Endothelial cell of umbilical vein (primary cell): ENCODE results near the gene TMEM255A. TPM values are rescaled to one million over a fixed set of nuclear protein-coding genes. Genes with fewer than 3 reads are reported as not detected.

Experiments used
- BruUV-seq: library from RNA; stranded (reverse); fragments of 400-500 nt; replicated peaks from 2 replicates; lab custom pipeline; 2021; lab: Mats Ljungman, UMichigan
- CTCF ChIA-PET: fragments of 300-600, 350-600 bp; sonication (Branson Sonifier 250); formaldehyde crosslinking; loops from one replicate; lab custom pipeline; 2021; ENCODE audit warnings: antibody characterized with exemption, inconsistent platforms; lab: Charles Lee
- POLR2A ChIA-PET: fragments of 300-600, 350-600 bp; sonication (Branson Sonifier 250); formaldehyde crosslinking; loops from one replicate; lab custom pipeline; 2021; ENCODE audit warnings: antibody characterized with exemption, inconsistent platforms; lab: Charles Lee
- DNase-seq: peaks from one replicate; pipeline ENCODE4 v3.0.0-alpha.2; 2011; ENCODE audit warnings: low read depth, low spot score
- FAIRE-seq: peaks from 2 replicates; lab custom pipeline; 2011; peaks lifted over from hg19 to GRCh38; lab: Jason Lieb, UNC
- H2AFZ ChIP-seq: 2 replicates; pipeline ENCODE4 v1.6.0; 2012; ENCODE audit warnings: low read depth, low read length, control low read depth, inconsistent platforms
- H3K27ac ChIP-seq: 2 replicates; pipeline ENCODE4 v1.5.1; 2011; ENCODE audit warnings: low read depth, mild to moderate bottlenecking, control low read depth, low read length, moderate library complexity; ENCODE audit not compliant: insufficient read depth
- H3K27me3 ChIP-seq, 2 experiments: 2 replicates each; pipeline versions ENCODE4 v1.6.0 to v1.6.1; 2011; ENCODE audit warnings: low read length in 2 of 2, mixed read lengths in 1 of 2; ENCODE audit not compliant: control insufficient read depth in 2 of 2, insufficient read depth in 2 of 2
- H3K36me3 ChIP-seq, 2 experiments: 2 replicates in 1 of 2; 3 replicates in 1 of 2; pipeline ENCODE4 v1.5.1; 2011; ENCODE audit warnings: low read length in 2 of 2, mild to moderate bottlenecking in 1 of 2, moderate library complexity in 1 of 2; ENCODE audit not compliant: control insufficient read depth in 2 of 2, insufficient read depth in 2 of 2; ENCODE audit errors: extremely low read depth in 1 of 2
- H3K4me1 ChIP-seq: 3 replicates; pipeline ENCODE4 v1.5.1; 2011; ENCODE audit warnings: mild to moderate bottlenecking, low read length; ENCODE audit not compliant: control insufficient read depth, insufficient read depth; ENCODE audit errors: extremely low read depth
- H3K4me2 ChIP-seq: 2 replicates; pipeline ENCODE4 v1.6.1; 2011; ENCODE audit warnings: low read length, control low read depth, mixed read lengths; ENCODE audit not compliant: insufficient read depth
- H3K4me3 ChIP-seq, 3 experiments: fragments of 200-600 bp in 1 of 3; sonication (generic), shearing (Covaris generic) in 1 of 3; replicated peaks in 1 of 3; 2 replicates each; pipeline ENCODE4 v1.5.1; 2011 to 2016; ENCODE audit warnings: control low read depth in 3 of 3, low read length in 3 of 3, mild to moderate bottlenecking in 2 of 3, inconsistent platforms in 1 of 3, low read depth in 1 of 3, moderate library complexity in 1 of 3; ENCODE audit not compliant: insufficient read depth in 1 of 3
- H3K79me2 ChIP-seq: 2 replicates; pipeline ENCODE4 v1.6.0; 2012; ENCODE audit warnings: low read length, inconsistent platforms; ENCODE audit not compliant: control insufficient read depth, insufficient read depth
- H3K9ac ChIP-seq: replicated peaks from 2 replicates; pipeline ENCODE3; 2011; ENCODE audit warnings: low read length, control low read depth; ENCODE audit not compliant: insufficient read depth; ENCODE audit errors: extremely low read depth
- H3K9me1 ChIP-seq: replicated peaks from 3 replicates; pipeline ENCODE4 v1.6.0; 2011; ENCODE audit warnings: mild to moderate bottlenecking, low read length; ENCODE audit not compliant: control insufficient read depth, insufficient read depth; ENCODE audit errors: extremely low read depth
- H3K9me3 ChIP-seq: replicated peaks from 2 replicates; pipeline ENCODE4 v1.5.1; 2012; ENCODE audit warnings: low read length, inconsistent platforms; ENCODE audit not compliant: control insufficient read depth, insufficient read depth
- H4K20me1 ChIP-seq: replicated peaks from 2 replicates; pipeline ENCODE3; 2011; ENCODE audit warnings: mild to moderate bottlenecking, low read length; ENCODE audit not compliant: control insufficient read depth, insufficient read depth; ENCODE audit errors: extremely low read depth
- EZH2 ChIP-seq: IDR thresholded peaks from 2 replicates; pipeline ENCODE4 v1.6.1; 2012; ENCODE audit warnings: borderline replicate concordance, low read depth, mild to moderate bottlenecking, moderate library complexity, low read length, inconsistent platforms; ENCODE audit not compliant: severe bottlenecking
- FOS ChIP-seq: IDR thresholded peaks from 2 replicates; pipeline ENCODE4 v1.6.1; 2011; ENCODE audit warnings: mild to moderate bottlenecking, low read length, moderate library complexity, borderline replicate concordance; ENCODE audit not compliant: insufficient read depth
- GATA2 ChIP-seq: IDR thresholded peaks from 2 replicates; pipeline ENCODE4 v1.7.0; 2011; ENCODE audit warnings: low read depth, mild to moderate bottlenecking, moderate library complexity, mixed read lengths, low read length; ENCODE audit not compliant: insufficient read length, insufficient read depth
- JUN ChIP-seq: IDR thresholded peaks from 2 replicates; pipeline ENCODE4 v1.6.1; 2011; ENCODE audit warnings: borderline replicate concordance, low read depth; ENCODE audit not compliant: insufficient read length, insufficient read depth
- MYC ChIP-seq: IDR thresholded peaks from one replicate; pipeline ENCODE4 v1.6.1; 2011; ENCODE audit warnings: mild to moderate bottlenecking, low read depth, low read length
- POLR2A ChIP-seq: IDR thresholded peaks from 2 replicates; pipeline ENCODE4 v1.6.1; 2012; ENCODE audit warnings: low read depth, mild to moderate bottlenecking, control low read depth, low read length
- POLR2AphosphoS5 ChIP-seq: IDR thresholded peaks from 2 replicates; pipeline ENCODE4 v1.6.1; 2012; ENCODE audit warnings: low read depth, mild to moderate bottlenecking, control low read depth, low read length, moderate library complexity; ENCODE audit not compliant: insufficient read depth
- dilution Hi-C: fragments of 300-500 bp; cut with MboI; formaldehyde crosslinking; loops from one replicate; pipeline ENCODE4 v1.15.0; 2019; ENCODE audit warnings: low sequenced_read_pairs; ENCODE audit not compliant: extremely low pct_ligation_motif_present
- intact Hi-C: fragments of 100-400 bp; cut with micrococcal nuclease; formaldehyde crosslinking; loops from one replicate; pipeline ENCODE4 v1.10.0; 2022
- polyA plus RNA-seq, 4 experiments: library from polyadenylated mRNA; depleted of rRNA in 3 of 4; stranded (reverse) in 3 of 4; unstranded in 1 of 4; fragments of >200 nt; gene quantifications; 2 replicates each; pipeline versions ENCODE4 v1.2.1 to v1.2.3, GENCODE V29; 2011 to 2012; ENCODE audit warnings: missing spikeins in 1 of 4
- total RNA-seq: library from RNA; stranded (reverse); gene quantifications from 2 replicates; pipeline ENCODE4 v1.2.3, GENCODE V29; 2021
- TF ChIP-seq, protein P1 (sequence below): IDR thresholded peaks from 2 replicates; pipeline ENCODE4 v1.6.1; 2011; ENCODE audit not compliant: insufficient read depth, insufficient read length
- TF ChIP-seq, protein P2 (sequence below), 2 donors: IDR thresholded peaks; 1 replicate in 1 of 2; 2 replicates in 1 of 2; pipeline ENCODE4 v1.5.1; 2011; ENCODE audit warnings: low read length in 2 of 2, mild to moderate bottlenecking in 2 of 2, moderate library complexity in 2 of 2, control low read depth in 1 of 2, inconsistent platforms in 1 of 2, low read depth in 1 of 2; ENCODE audit not compliant: insufficient read depth in 1 of 2; ENCODE audit errors: extremely low read depth in 1 of 2

TMEM255A gene
- total and polyA plus RNA-seq, 2 donors (not counting 3 experiments of a cell fraction or from before 2014, with no cell fraction given): not detected

DNA sequence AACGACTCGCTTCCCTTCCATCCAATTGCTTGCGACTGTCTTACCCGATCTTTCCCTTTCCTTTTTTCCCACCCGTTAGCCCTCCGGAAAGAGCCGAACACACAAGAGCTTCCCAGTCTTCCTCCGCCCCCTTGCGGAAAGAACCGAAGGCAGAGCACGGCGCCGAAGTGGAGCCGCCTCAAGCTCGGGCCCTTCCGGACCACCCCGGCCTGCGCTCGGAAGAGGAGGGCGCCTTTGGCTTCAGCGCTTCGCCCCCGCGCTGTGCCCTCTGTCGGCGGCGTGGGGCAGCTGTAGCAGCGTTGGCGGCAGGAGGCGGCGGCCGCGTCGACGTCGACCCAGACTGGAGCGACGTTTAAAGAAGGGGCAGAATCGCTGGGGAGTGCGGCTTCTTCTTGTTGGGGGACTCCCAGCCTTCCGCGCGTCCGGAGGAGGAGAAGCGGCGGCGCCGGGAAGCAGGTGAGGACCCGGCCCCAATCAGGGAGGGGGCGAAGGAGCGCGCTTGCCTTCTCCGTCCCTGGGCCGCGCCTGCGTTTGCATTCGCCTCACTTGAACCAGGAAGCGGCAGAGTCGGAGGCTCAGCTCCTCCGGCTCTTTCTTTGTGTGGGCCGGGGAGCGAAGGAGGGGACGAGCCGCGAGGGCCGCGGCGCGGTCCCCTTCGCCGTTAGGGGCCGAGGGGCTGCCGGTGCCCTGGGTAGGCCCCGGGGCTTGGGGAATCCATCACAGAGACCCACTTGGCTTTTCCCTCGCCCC, 60.6 kb downstream of the TMEM255A start, which contains the start of gene ZBTB33:
Gene ZBTB33 (plus strand): TSS at position 291 of the 750 bp plus-strand sequence. CDS start 2,604 bp downstream, outside the sequence.
- FAIRE-seq: peak; percentile 91
- H3K27ac ChIP-seq: peak within 1 kb of the TSS; percentile 70
- dilution Hi-C loops (no loop called here), intact Hi-C loops (loop anchor here (2.0 to 10.0 kb wide), 2 partner anchors 308 to 544 kb away; partner anchors contain the start of gene NKAP)
- BruUV-seq: no TSS peak
- peak within 1 kb of the TSS; percentile 53 to 88 (median 82) for H3K4me3 ChIP-seq
- TF ChIP-seq EZH2: no peak
- TF ChIP-seq, protein P1, sequence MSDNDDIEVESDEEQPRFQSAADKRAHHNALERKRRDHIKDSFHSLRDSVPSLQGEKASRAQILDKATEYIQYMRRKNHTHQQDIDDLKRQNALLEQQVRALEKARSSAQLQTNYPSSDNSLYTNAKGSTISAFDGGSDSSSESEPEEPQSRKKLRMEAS: no peak
- TF ChIP-seq GATA2: no peak
- peak; percentile 38 for TF ChIP-seq POLR2AphosphoS5
- TF ChIP-seq POLR2A: no peak
- no peak for TF ChIP-seq JUN
- TF ChIP-seq MYC: no peak
- TF ChIP-seq, protein P2, sequence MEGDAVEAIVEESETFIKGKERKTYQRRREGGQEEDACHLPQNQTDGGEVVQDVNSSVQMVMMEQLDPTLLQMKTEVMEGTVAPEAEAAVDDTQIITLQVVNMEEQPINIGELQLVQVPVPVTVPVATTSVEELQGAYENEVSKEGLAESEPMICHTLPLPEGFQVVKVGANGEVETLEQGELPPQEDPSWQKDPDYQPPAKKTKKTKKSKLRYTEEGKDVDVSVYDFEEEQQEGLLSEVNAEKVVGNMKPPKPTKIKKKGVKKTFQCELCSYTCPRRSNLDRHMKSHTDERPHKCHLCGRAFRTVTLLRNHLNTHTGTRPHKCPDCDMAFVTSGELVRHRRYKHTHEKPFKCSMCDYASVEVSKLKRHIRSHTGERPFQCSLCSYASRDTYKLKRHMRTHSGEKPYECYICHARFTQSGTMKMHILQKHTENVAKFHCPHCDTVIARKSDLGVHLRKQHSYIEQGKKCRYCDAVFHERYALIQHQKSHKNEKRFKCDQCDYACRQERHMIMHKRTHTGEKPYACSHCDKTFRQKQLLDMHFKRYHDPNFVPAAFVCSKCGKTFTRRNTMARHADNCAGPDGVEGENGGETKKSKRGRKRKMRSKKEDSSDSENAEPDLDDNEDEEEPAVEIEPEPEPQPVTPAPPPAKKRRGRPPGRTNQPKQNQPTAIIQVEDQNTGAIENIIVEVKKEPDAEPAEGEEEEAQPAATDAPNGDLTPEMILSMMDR (IDR thresholded peaks at IDR 0.05; ENCODE audit: extremely low read depth in 1 of 2, insufficient read depth in 1 of 2, low read depth in 1 of 2, low read length in 2 of 2): peak; percentile 51 to 74
- TF ChIP-seq FOS: no peak
- CTCF ChIA-PET: interaction anchor here (0.7 to 1.5 kb wide), 6 partner anchors 37 to 236 kb away, joined by 3 to 9 read pairs (median 4); no protein-coding TSS in a partner anchor
- H3K4me2 ChIP-seq: peak within 1 kb of the TSS; percentile 97
- H3K4me1 ChIP-seq: peaks cover 11% of the 10 kb centered on the region
- peaks cover 2% of the 10 kb centered on the region for H4K20me1 ChIP-seq
- H3K79me2 ChIP-seq: peaks cover 37% of the 10 kb centered on the region
- H3K9me1 ChIP-seq: no peaks in the 10 kb centered on the region
- H3K9ac ChIP-seq: peak within 1 kb of the TSS; percentile 86
- H2AFZ ChIP-seq: peak within 1 kb of the TSS; percentile 45
- POLR2A ChIA-PET: no interaction called here
- H3K36me3 ChIP-seq: peaks cover 2 to 5% of the 10 kb centered on the region in 2 experiments
- no peaks in the 10 kb centered on the region for H3K9me3 ChIP-seq
- DNase-seq: peak; percentile 96
- H3K27me3 ChIP-seq: peaks cover 3 to 11% of the 10 kb centered on the region in 2 experiments
